ENCODE results near the gene CLCN4.

GRCh38 chrX:10163031-10163430, 6.3 kb downstream of the CLCN4 start:
- no peak for TF ChIP-seq EP300 (IDR thresholded peaks at IDR 0.05; ENCODE audit: borderline replicate concordance in 1 of 2, low read depth in 1 of 2, low read length in 1 of 2)
- TF ChIP-seq REST (IDR thresholded peaks at IDR 0.05; ENCODE audit: low read depth, low read length): no peak
- TF ChIP-seq, protein P1, sequence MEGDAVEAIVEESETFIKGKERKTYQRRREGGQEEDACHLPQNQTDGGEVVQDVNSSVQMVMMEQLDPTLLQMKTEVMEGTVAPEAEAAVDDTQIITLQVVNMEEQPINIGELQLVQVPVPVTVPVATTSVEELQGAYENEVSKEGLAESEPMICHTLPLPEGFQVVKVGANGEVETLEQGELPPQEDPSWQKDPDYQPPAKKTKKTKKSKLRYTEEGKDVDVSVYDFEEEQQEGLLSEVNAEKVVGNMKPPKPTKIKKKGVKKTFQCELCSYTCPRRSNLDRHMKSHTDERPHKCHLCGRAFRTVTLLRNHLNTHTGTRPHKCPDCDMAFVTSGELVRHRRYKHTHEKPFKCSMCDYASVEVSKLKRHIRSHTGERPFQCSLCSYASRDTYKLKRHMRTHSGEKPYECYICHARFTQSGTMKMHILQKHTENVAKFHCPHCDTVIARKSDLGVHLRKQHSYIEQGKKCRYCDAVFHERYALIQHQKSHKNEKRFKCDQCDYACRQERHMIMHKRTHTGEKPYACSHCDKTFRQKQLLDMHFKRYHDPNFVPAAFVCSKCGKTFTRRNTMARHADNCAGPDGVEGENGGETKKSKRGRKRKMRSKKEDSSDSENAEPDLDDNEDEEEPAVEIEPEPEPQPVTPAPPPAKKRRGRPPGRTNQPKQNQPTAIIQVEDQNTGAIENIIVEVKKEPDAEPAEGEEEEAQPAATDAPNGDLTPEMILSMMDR (IDR thresholded peaks at IDR 0.05): no peak
- no peak for TF ChIP-seq FOXM1 (IDR thresholded peaks at IDR 0.05; ENCODE audit: low read depth)
- TF ChIP-seq SMC3 (IDR thresholded peaks at IDR 0.05; ENCODE audit: low read depth, low read length): no peak
- no peak for TF ChIP-seq NFIC (IDR thresholded peaks at IDR 0.05; ENCODE audit: borderline replicate concordance)
- TF ChIP-seq RAD21 (IDR thresholded peaks at IDR 0.05; ENCODE audit: low read length): no peak
- TF ChIP-seq POLR2AphosphoS5 (IDR thresholded peaks at IDR 0.05; ENCODE audit: low read depth, low read length): no peak
- no peak for TF ChIP-seq FOXJ3 (CRISPR knock-in tag; IDR thresholded peaks at IDR 0.05)
- no peak for TF ChIP-seq EZH2phosphoT487 (IDR thresholded peaks at IDR 0.05; ENCODE audit: borderline replicate concordance, low read depth)

Measured in SK-N-SH (cell line).